Stimulated activated naive CD4-positive, alpha-beta T cell (primary cell): ENCODE data around the gene MISP3.

Experiments
- DNase-seq, 6 experiments: peaks; one replicate each; lab custom pipeline; 2025; lab: John Stamatoyannopoulos, UW

MISP3 gene

GRCh38 chr19:14119644-14120496 is 47.3 kb downstream of the MISP3 start:
- no peak for DNase-seq

GRCh38 chr19:14120497-14120780 is 47.9 kb downstream of the MISP3 start:
- DNase-seq = no peak

- DNase-seq = no peak
Observed at GRCh38 chr19:14122924-14123323, 50.3 kb downstream of the MISP3 start.
